HUES48 (cell line): ENCODE results near the gene AXDND1.
"Not testable (repeated sequence)": the region's sequence is repeated elsewhere in the genome, so short reads cannot be mapped to it uniquely, and the experiment has no call there.

Source experiments
- H3K27ac ChIP-seq: one replicate; pipeline ENCODE4 v1.7.0; 2013; ENCODE audit warnings: low read depth, low read length, inconsistent platforms
- H3K27me3 ChIP-seq: 2 replicates; pipeline ENCODE4 v1.6.1; 2013; ENCODE audit warnings: mild to moderate bottlenecking, low read length; ENCODE audit not compliant: control insufficient read depth, insufficient read depth
- H3K36me3 ChIP-seq: 2 replicates; pipeline ENCODE4 v1.6.1; 2013; ENCODE audit warnings: low read length; ENCODE audit not compliant: control insufficient read depth, insufficient read depth
- H3K4me1 ChIP-seq: 2 replicates; pipeline ENCODE4 v1.6.1; 2013; ENCODE audit warnings: mild to moderate bottlenecking, low read length; ENCODE audit not compliant: control insufficient read depth, insufficient read depth
- H3K4me3 ChIP-seq: 2 replicates; pipeline ENCODE4 v1.5.1; 2013; ENCODE audit warnings: mild to moderate bottlenecking, low read depth, low read length
- H3K9ac ChIP-seq: 2 replicates; pipeline ENCODE4 v1.6.1; 2013; ENCODE audit warnings: mild to moderate bottlenecking, low read depth, low read length, moderate library complexity
- H3K9me3 ChIP-seq: 2 replicates; pipeline ENCODE4 v1.6.1; 2013; ENCODE audit warnings: low read length; ENCODE audit not compliant: control insufficient read depth, insufficient read depth

Gene AXDND1

DNA sequence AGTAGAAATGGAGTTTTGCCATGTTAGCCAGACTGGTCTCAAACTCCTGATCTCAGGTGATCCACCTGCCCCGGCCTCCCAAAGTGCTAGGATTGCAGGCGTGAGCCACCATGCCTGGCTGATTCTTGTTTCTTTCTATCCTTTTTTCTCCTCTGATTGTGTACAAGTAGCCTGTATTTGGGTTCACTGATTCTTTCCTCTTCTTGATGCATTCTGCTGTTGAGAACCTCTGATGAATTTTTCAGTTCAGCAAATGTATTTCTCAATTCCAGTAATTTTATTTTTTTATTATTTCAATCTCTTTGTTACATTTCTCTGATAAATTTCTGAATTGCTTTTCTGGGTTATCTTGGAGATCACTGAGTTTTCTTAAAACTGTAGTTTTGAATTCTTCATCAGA is 58.8 kb downstream of the AXDND1 start:
- no peaks in the 10 kb centered on the region for H3K4me1 ChIP-seq
- no peak overlapping the region for H3K27ac ChIP-seq
- no peak overlapping the region for H3K9ac ChIP-seq
- no peaks in the 10 kb centered on the region for H3K27me3 ChIP-seq
- no peaks in the 10 kb centered on the region for H3K36me3 ChIP-seq
- peaks cover 9% of the 10 kb centered on the region for H3K9me3 ChIP-seq
- no peak overlapping the region for H3K4me3 ChIP-seq

DNA sequence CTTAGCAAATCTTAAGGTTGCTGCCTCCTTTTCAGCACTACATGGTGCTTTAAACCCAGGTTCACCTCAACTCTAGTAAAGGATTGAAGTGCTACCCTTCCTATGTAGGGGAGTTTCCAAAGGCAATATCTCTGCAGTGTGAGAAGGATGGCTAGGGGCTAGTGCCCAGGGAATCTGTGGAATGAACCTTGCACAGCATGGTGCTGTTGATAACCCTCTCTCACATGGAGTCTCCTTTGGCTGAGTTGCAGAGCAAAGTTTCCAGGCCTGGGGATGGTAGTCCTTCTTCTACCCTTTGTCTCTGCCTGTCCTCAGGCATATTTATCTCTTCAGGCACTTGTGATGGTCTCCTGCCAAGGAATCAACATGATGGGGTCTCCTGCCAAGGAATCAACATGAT is 59.4 kb downstream of the AXDND1 start:
- H3K4me1 ChIP-seq = no peaks in the 10 kb centered on the region
- no peaks in the 10 kb centered on the region for H3K36me3 ChIP-seq

DNA sequence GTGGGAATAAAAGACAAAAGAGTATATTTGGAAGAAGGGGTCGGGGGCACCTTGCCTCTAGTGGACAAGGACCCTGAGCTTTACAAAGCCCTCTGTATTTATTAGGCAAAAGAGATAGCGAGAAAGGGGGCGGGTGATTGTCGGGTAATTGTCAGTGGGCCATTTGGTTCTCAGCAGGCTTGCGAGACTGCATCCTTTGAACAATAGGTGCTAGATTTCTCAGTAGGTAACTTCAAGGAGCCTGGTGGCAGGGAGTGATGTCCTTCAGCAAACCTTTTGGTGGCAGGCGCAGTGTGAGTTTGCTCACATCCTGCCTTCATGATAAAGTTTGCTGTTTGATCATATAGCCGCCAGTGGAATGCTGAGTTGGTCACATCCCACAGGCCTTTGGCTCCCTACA is 71.4 kb downstream of the AXDND1 start:
- Histone ChIP-seq H3K27ac (no peak overlapping the region), H3K9me3 (no peaks in the 10 kb centered on the region), H3K9ac (no peak overlapping the region), H3K36me3 (no peaks in the 10 kb centered on the region), H3K4me1 (no peaks in the 10 kb centered on the region), H3K27me3 (no peaks in the 10 kb centered on the region), H3K4me3 (no peak overlapping the region)

More for the DNA sequence above, 59.4 kb downstream of the AXDND1 start:
- Histone ChIP-seq H3K4me3 (no peak overlapping the region), H3K27ac (no peak overlapping the region), H3K9ac (no peak overlapping the region), H3K27me3 (no peaks in the 10 kb centered on the region), H3K9me3 (peaks cover 5% of the 10 kb centered on the region)

DNA sequence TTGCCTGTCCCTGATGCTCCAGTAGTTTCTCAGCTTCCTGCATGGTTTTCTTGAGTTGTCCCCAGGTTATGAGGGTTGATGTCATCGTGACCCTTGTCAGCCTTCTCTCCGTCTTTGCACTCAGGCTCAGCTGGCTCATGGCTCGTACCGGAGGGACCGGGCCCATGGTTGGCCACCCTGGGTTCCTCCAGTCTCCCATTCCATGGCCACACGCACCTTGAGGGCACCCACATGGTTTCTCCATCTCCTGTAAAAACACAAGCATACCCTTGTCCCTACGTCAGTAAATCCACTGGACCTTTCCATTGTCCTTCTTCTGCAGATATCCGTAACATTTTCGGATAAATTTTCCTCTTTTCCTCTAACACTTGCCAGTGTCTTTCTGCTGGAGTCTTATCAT is 73.9 kb downstream of the AXDND1 start:
- not testable (repeated sequence) for H3K27me3 ChIP-seq, H3K27ac ChIP-seq, H3K9me3 ChIP-seq, H3K4me1 ChIP-seq, H3K9ac ChIP-seq, H3K4me3 ChIP-seq, H3K36me3 ChIP-seq

DNA sequence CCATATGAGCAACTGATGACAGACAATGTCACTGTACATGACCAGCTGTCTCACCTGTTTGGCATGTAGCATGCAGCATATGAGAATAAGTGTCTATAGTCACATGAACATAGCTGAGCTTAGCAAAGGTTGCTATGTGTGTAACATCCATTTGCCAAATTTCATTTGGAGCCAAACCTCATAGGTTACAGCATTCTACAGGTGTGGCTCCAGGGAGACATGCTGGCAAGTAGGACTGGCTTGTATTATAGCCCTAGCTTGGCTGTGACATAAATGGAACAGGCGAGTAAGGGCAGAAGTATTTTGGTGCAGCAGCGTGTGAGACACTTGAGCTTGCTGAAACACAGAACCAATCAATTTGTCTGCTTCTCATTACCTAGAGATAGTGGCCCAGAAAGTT is 74.5 kb downstream of the AXDND1 start:
- H3K27ac ChIP-seq, H3K27me3 ChIP-seq, H3K36me3 ChIP-seq, H3K9ac ChIP-seq, H3K9me3 ChIP-seq, H3K4me1 ChIP-seq, H3K4me3 ChIP-seq: not testable (repeated sequence)

DNA sequence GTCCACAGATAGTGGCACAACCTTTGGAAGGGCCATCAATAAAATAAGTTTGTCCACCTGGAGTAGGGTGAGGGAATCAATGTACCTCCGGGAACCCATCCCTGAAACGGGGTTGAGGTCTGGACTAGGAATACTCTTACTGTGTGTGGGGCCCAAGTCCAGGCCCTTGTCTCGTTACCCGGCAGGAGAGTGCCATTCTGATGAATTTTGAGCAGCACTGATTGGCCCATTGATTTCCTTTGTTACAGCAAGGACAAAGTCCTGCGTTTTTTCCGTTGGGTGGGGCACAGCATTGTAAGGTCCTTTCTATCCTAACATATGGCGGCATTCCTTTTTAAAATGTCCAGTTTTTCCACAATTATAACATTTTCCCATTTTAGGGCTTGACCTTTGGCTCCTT is 75.2 kb downstream of the AXDND1 start:
- Histone ChIP-seq H3K4me3 (no peak overlapping the region), H3K27ac (no peak overlapping the region), H3K27me3 (no peaks in the 10 kb centered on the region), H3K9me3 (no peaks in the 10 kb centered on the region), H3K9ac (no peak overlapping the region), H3K36me3 (no peaks in the 10 kb centered on the region), H3K4me1 (no peaks in the 10 kb centered on the region)

DNA sequence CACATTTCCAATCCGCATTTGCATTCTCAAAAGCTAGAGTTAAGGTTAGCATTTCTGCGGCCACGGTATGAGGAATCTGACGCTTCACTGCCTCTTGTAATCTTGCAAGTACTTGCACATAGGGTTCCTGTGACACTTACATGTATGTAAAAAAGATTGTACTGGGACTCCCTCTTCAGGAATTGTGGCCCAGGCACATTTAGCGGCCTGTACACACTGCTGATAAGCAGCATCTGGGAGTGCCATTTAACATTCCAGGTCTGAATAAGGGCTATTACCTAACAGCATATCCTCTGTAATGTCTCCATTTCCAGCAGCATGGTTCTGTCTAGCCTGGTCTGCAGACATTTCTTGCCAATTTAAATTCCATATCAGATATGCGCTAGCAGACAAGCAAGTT is 75.7 kb downstream of the AXDND1 start:
- Histone ChIP-seq H3K9ac (no peak overlapping the region), H3K4me1 (no peaks in the 10 kb centered on the region), H3K9me3 (no peaks in the 10 kb centered on the region), H3K27ac (no peak overlapping the region), H3K36me3 (no peaks in the 10 kb centered on the region), H3K4me3 (no peak overlapping the region), H3K27me3 (no peaks in the 10 kb centered on the region)

DNA sequence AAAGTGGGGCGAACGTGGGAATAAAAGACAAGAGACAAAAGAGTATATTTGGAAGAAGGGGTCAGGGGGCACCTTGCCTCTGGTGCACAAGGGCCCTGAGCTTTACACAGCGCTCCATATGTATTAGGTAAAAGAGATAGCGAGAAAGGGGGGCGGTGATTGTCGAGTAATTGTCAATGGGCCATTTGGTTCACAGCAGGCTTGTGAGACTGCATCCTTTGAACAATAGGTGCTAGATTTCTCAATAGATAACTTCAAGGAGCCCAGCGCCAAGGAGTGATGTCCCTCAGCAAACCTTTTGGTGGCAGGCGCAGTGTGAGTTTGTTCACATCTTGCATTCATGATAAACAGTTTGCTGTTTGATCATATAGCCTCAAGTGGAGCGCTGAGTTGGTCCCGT is 77.1 kb downstream of the AXDND1 start:
- not testable (repeated sequence) for H3K9me3 ChIP-seq, H3K4me3 ChIP-seq, H3K36me3 ChIP-seq, H3K9ac ChIP-seq, H3K4me1 ChIP-seq, H3K27me3 ChIP-seq, H3K27ac ChIP-seq

DNA sequence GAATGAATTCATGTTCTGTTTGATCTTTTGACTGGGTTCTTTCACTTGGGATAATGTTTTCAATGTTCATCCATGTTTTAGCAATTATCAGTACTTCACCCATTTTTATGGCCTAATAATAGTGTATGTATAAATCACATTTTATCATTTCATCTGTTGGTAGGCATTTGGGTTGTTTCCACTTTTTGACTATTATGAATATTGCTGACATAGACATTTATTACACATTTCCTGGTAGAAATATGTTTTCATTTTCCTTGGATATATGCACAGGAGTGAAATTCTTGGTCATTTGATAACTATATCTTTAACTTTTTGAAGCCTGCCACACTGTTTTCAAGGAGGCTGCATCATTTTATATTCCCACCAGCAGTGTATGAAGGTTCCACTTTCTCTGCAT is 79.8 kb downstream of the AXDND1 start:
- Histone ChIP-seq H3K27me3 (no peaks in the 10 kb centered on the region), H3K27ac (no peak overlapping the region), H3K4me1 (no peaks in the 10 kb centered on the region), H3K9ac (no peak overlapping the region), H3K36me3 (no peaks in the 10 kb centered on the region), H3K9me3 (no peaks in the 10 kb centered on the region), H3K4me3 (no peak overlapping the region)

DNA sequence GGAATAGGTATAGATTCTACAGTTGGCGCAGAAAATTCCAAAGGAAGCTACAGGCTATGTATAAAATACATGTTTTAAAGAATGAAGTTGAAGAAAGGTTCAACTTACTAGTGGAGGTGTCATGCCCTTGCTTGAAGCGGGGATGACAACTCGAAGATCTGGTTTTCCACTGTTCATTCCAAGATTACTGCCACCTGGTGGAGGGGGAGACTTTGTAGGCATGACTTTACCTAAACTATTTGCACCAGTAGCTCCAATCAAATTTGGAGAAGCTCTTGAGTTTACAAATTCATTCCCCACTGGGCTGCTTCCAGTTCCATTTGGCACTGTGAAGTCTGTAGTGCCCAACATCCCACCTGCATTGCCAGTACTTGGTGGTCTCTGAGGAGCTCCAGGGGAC is 81.7 kb downstream of the AXDND1 start:
- no peak overlapping the region for H3K27ac ChIP-seq
- H3K4me3 ChIP-seq = no peak overlapping the region
- H3K27me3 ChIP-seq = no peaks in the 10 kb centered on the region
- H3K36me3 ChIP-seq = no peaks in the 10 kb centered on the region
- H3K9ac ChIP-seq = no peak overlapping the region
- H3K4me1 ChIP-seq = no peaks in the 10 kb centered on the region
- no peaks in the 10 kb centered on the region for H3K9me3 ChIP-seq

DNA sequence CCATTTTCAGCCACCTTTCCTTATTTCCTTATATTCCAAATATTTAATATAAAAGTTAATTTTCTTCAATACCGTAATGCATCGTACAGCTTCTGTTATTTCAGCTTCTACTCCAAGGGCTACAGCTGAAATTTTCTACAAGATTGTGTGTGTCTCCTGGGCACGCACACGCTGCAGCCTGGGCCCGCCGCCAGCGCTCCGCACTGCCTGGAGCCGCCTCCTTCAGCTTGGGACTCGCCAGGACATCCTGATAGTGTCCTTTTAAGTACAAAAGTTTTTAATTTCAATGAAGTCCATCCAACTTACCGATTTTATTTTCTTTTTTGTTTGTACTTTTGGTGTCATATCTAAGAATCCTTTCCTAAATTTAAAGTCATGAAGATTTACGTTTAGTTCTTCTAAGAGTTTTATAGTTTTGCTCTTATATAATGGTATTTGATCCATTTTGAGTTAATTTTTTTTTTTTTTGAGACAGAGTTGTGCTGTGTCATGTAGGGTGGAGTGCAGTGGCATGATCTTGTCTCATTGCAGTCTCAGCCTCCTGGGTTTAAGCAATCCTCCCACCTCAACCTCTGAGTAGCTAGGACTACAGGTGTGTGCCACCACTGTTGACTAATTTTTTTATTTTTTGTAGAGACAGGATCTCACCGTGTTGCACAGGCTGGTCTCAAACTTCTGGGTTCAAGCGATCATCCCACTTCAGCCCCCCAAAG is 82.8 kb downstream of the AXDND1 start:
- H3K36me3 ChIP-seq = no peaks in the 10 kb centered on the region
- H3K27ac ChIP-seq = no peak overlapping the region
- H3K4me1 ChIP-seq = no peaks in the 10 kb centered on the region
- no peak overlapping the region for H3K4me3 ChIP-seq
- H3K9me3 ChIP-seq = no peaks in the 10 kb centered on the region
- H3K9ac ChIP-seq = no peak overlapping the region
- no peaks in the 10 kb centered on the region for H3K27me3 ChIP-seq
